ENCODE results near the gene ARHGAP6. TPM values are rescaled to one million over a fixed set of nuclear protein-coding genes. Genes with fewer than 3 reads are reported as not detected.
A peak's percentile ranks its signal among the peaks of the same experiment; 100 is the strongest.

Gene ARHGAP6
- total RNA-seq, 4 donors from 2014 or later: 0.64 to 9.5 (median 2.3) TPM

DNA sequence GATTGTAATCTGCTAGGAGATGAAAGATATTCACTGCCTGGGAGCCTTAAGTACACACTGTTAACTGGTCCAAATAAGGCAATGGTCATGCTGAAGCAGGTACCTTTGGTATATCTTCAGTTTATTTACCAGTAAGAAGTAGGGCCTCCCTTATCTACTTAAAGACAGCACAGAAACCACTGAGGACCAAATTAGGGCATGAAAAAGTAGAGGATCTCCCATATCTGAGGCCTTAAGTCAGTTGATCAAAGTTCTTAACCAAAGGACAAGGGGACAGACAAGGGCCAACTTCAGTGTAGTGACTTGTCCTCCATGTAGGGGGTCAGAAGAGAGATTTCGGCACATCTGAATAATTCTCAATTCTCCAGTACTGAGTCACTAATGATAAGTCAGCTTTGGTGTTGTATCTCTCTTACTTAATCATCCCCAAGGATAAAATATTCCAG is 313.4 kb downstream of the ARHGAP6 start:
- no peak for TF ChIP-seq POLR2A (IDR thresholded peaks at IDR 0.05)
- TF ChIP-seq, protein P1, sequence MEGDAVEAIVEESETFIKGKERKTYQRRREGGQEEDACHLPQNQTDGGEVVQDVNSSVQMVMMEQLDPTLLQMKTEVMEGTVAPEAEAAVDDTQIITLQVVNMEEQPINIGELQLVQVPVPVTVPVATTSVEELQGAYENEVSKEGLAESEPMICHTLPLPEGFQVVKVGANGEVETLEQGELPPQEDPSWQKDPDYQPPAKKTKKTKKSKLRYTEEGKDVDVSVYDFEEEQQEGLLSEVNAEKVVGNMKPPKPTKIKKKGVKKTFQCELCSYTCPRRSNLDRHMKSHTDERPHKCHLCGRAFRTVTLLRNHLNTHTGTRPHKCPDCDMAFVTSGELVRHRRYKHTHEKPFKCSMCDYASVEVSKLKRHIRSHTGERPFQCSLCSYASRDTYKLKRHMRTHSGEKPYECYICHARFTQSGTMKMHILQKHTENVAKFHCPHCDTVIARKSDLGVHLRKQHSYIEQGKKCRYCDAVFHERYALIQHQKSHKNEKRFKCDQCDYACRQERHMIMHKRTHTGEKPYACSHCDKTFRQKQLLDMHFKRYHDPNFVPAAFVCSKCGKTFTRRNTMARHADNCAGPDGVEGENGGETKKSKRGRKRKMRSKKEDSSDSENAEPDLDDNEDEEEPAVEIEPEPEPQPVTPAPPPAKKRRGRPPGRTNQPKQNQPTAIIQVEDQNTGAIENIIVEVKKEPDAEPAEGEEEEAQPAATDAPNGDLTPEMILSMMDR (IDR thresholded peaks at IDR 0.05): no peak
- no peak overlapping the region for H3K4me3 ChIP-seq
- 40 to 42% methylated on average over 1 of the region's 1 CpG for WGBS, 2 donors
- H3K4me1 ChIP-seq: peaks cover 0 to 18% (median 0%) of the 10 kb centered on the region in 3 donors
- H3K27me3 ChIP-seq: no peaks in the 10 kb centered on the region
- DNase-seq: no peak
- H3K36me3 ChIP-seq: no peaks in the 10 kb centered on the region
- H3K27ac ChIP-seq: peak overlapping the region in 3 of 4 donors; percentile 56 to 87 (median 70)
- intact Hi-C loops (cut with DNase I): no loop called here
- no peaks in the 10 kb centered on the region for H3K9me3 ChIP-seq

DNA sequence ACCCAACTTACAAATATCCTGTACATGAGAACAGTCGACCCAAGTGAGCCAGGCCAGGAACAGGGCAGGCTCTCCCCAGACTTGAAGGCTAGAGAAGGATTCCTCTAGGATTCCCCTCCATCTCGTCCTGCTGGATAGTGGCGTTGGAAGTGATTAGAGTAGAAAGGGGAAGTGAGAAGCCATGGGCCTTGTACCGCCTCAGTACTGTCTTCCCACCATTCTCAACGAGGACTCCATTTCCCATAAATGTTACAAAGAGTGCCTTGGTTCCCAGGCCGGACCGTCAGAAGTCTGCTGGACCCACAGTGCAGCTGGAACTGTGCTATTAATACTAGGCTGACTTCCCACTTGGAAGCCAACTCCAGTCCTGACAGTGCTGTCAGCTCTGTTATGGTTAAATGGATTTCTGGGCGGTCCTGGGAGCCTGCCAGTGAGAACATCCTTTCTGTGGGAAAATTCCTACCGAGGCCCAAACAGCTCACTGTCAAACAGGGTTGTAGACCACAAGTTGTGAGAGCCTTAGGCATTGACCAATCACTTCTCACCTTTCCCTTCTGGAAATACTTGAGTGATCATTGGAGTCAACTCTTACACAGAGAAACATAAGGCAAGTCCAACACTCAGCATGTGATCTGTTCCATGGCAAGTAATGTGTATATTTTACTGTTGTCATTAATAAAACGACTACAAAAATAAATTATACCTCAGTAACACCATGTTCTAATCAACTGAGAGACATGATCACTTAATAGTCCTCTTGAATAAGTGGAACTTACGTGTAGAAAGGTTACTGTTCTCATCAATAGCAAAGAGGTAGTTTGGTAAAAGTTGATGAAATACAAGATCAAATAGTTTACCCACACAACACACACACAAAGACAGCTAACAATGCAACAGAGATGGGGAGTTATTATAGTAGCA is 314.1 kb downstream of the ARHGAP6 start:
- H3K36me3 ChIP-seq: no peaks in the 10 kb centered on the region
- DNase-seq: no peak
- H3K27me3 ChIP-seq: no peaks in the 10 kb centered on the region
- H3K4me1 ChIP-seq: peaks cover 0 to 18% (median 0%) of the 10 kb centered on the region in 3 donors
- TF ChIP-seq POLR2A (IDR thresholded peaks at IDR 0.05): no peak
- TF ChIP-seq, protein P1 (IDR thresholded peaks at IDR 0.05): no peak
- H3K9me3 ChIP-seq: no peaks in the 10 kb centered on the region
- H3K27ac ChIP-seq: peak overlapping the region; percentile 30 to 87 (median 63)
- peak overlapping the region in 2 of 4 donors; percentile 9 to 19 for H3K4me3 ChIP-seq
- WGBS, 2 donors: 39 to 51% methylated on average over 7 to 9 of the region's 11 CpGs
- intact Hi-C loops (cut with DNase I): no loop called here

DNA sequence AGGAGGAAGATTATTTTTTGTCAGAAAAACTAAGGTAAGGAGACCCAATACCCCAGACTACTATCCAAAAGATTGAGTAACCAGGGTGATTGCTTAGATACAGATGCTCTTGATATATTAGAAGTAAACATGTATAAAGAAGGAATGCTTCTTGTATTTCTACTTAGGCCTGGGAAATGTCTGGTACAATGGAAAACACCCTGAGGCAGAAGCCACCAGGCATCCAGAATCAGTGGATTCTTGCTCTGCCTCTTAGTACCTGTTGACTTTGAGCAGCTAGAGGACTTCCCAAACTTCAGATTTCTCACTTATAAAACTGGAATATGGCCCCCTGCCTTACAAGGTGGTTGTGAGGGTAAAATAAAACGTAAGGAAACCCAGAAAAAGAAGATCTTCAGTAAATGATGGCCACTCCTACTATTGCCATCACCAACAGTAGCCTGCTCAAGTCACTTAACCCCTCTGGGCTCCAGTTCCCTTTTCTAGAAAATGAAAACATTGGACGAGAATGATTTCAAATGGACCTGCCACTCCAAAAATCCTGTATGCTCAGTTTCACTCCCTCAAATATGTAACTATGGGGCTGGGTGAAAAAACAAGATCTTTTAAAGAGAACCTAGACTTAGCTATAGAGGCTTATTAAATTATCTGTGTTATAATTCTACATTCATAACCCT is 315.9 kb downstream of the ARHGAP6 start:
- peak overlapping the region in 3 of 4 donors; percentile 2 to 70 (median 12) for H3K27ac ChIP-seq

DNA sequence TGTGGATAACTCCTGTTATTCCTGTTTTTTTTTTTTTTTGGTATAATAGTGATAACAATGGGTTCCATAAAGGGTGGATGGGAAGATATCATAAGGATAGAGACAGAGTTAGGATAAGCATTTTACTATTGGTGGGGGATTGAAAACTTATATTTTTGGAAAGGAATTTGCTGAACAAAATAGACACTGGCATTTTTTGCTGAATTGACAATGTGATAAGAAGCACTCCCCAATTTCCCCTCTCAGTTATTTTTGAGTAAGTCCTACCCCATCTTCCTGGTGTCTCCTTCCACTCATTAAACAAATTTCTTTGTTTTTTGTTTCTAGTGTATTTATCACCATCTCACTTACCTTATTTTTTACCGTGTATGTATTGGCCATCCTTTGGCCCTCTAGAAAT is 316.7 kb downstream of the ARHGAP6 start:
- H3K4me3 ChIP-seq: no peak overlapping the region
- no peaks in the 10 kb centered on the region for H3K9me3 ChIP-seq
- no peak for DNase-seq
- peaks cover 0 to 10% (median 0%) of the 10 kb centered on the region in 3 donors for H3K4me1 ChIP-seq
- H3K27ac ChIP-seq: no peak overlapping the region
- TF ChIP-seq, protein P1 (IDR thresholded peaks at IDR 0.05): no peak
- TF ChIP-seq POLR2A (IDR thresholded peaks at IDR 0.05): no peak
- H3K36me3 ChIP-seq: no peaks in the 10 kb centered on the region
- H3K27me3 ChIP-seq: no peaks in the 10 kb centered on the region
- intact Hi-C loops (cut with DNase I): no loop called here
- 60 to 80% methylated on average over 1 of the region's 1 CpG for WGBS, 2 donors

More for the DNA sequence above, 315.9 kb downstream of the ARHGAP6 start:
- no peaks in the 10 kb centered on the region for H3K9me3 ChIP-seq
- peaks cover 0 to 11% (median 0%) of the 10 kb centered on the region in 3 donors for H3K4me1 ChIP-seq
- intact Hi-C loops (cut with DNase I): no loop called here
- WGBS, 2 donors: 53 to 56% methylated on average over 2 of the region's 2 CpGs
- DNase-seq: no peak
- no peak for TF ChIP-seq POLR2A (IDR thresholded peaks at IDR 0.05)
- TF ChIP-seq, protein P1 (IDR thresholded peaks at IDR 0.05): no peak
- H3K4me3 ChIP-seq: no peak overlapping the region
- H3K27me3 ChIP-seq: no peaks in the 10 kb centered on the region
- H3K36me3 ChIP-seq: no peaks in the 10 kb centered on the region

DNA sequence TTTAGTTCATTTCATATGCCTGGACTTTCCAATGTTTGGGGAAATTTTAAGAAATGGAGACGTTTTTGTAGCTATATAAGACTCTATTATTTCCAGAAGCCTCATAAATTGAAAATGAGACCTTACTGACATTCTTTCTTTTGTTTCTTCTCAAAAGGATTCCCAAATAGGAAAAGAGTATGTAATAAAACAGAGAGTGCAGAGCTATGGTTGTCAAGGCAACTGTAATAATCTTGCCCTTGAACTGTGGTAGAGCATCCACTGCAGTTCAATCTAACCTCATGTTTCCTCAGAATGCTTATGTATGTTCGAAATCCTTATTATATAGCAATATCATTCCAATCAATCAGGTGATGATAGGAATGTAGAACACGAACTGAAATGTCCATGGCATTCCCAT is 318.4 kb downstream of the ARHGAP6 start:
- Histone ChIP-seq H3K27ac (no peak overlapping the region), H3K27me3 (no peaks in the 10 kb centered on the region), H3K4me3 (no peak overlapping the region), H3K4me1 (peaks cover 0 to 2% (median 0%) of the 10 kb centered on the region in 3 donors), H3K9me3 (no peaks in the 10 kb centered on the region), H3K36me3 (no peaks in the 10 kb centered on the region)
- intact Hi-C loops (cut with DNase I): no loop called here
- no peak for DNase-seq
- 42 to 70% methylated on average over 2 to 3 of the region's 3 CpGs for WGBS, 2 donors
- TF ChIP-seq, protein P1 (IDR thresholded peaks at IDR 0.05): no peak
- no peak for TF ChIP-seq POLR2A (IDR thresholded peaks at IDR 0.05)
